Activated naive CD8-positive, alpha-beta T cell (primary cell): ENCODE data around the gene OSBPL6.

Source experiments
- H3K27ac Mint-ChIP-seq: one replicate; pipeline ENCODE4 v1.8.0; 2021; ENCODE audit warnings: mixed read lengths
- H3K27me3 Mint-ChIP-seq: one replicate; pipeline ENCODE4 v1.8.0; 2021; ENCODE audit warnings: mixed read lengths
- H3K36me3 Mint-ChIP-seq: one replicate; pipeline ENCODE4 v1.8.0; 2021; ENCODE audit warnings: mixed read lengths
- H3K4me1 Mint-ChIP-seq: one replicate; pipeline ENCODE4 v1.8.0; 2021; ENCODE audit warnings: low read depth, mixed read lengths
- H3K4me3 Mint-ChIP-seq: one replicate; pipeline ENCODE4 v1.8.0; 2021; ENCODE audit warnings: mild to moderate bottlenecking, mixed read lengths
- H3K9me3 Mint-ChIP-seq: one replicate; pipeline ENCODE4 v1.8.0; 2021; ENCODE audit warnings: low read depth, mixed read lengths

OSBPL6 gene

DNA sequence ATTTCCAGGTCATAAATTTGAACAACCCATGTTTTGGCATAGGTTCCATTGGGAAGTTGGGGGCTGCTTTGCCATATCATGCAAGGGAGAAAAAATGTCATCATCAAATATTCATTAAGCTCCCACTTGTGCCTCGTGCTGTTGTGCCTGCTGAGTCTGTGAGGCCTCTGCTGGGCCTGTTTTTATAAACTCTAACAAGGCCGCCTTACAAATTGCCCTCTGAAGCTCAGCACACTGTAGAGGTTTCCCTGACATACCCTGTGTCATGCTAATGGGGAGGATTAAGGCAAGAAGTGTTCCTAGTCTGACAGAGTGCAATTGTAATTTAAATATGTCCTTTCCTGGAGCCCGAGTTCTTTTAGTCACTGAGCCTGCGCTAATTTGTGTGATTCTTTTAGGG is 17.6 kb downstream of the OSBPL6 start:
- peaks cover 38% of the 10 kb centered on the region for H3K27me3 Mint-ChIP-seq

DNA sequence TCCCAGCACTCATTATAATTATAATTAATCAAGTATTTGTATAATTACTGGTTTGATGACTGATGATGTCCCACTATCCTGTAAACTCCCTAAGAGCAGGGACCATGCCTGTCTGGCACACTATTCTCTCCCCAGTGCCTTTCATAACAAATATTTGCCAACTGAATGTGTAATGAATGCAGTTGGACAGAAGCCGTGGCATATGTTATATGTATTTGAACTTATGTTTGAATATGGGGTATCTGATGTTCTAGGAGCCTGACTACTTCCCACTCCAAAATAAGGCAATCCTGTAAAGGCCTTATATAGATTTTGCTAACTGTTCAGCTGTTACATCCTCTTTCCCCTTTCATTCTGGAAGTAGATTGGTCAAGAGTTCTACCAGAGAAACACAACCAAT is 19.7 kb downstream of the OSBPL6 start:
- H3K4me3 Mint-ChIP-seq: no peak overlapping the region
- H3K27me3 Mint-ChIP-seq: peaks cover 41% of the 10 kb centered on the region
- H3K9me3 Mint-ChIP-seq: no peaks in the 10 kb centered on the region
- no peak overlapping the region for H3K27ac Mint-ChIP-seq
- no peaks in the 10 kb centered on the region for H3K36me3 Mint-ChIP-seq
- H3K4me1 Mint-ChIP-seq: no peaks in the 10 kb centered on the region

More for the DNA sequence above, 17.6 kb downstream of the OSBPL6 start:
- no peaks in the 10 kb centered on the region for H3K9me3 Mint-ChIP-seq
- H3K36me3 Mint-ChIP-seq: no peaks in the 10 kb centered on the region
- H3K27ac Mint-ChIP-seq: no peak overlapping the region
- H3K4me3 Mint-ChIP-seq: no peak overlapping the region
- H3K4me1 Mint-ChIP-seq: no peaks in the 10 kb centered on the region

DNA sequence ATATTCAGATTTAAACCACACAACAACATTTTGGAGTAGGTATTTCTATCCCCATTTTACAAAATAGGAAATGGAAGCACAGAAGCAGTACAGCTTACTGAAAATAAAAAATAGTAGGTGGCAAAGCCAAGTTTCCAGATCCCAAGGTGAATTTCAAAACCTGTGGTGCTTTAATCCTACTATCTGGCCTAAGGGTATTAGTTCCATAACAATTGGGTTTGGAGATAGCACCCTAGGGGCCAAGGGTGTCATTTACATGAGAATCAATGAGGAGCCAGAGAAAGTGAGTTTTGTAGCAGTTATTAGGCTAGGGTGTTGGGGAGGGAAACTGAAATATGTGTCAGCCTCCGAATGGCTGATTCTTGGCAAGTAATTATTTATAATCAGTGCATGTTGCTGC is 24.9 kb downstream of the OSBPL6 start:
- H3K9me3 Mint-ChIP-seq: no peaks in the 10 kb centered on the region
- H3K4me3 Mint-ChIP-seq: no peak overlapping the region
- H3K27me3 Mint-ChIP-seq: peaks cover 38% of the 10 kb centered on the region
- H3K27ac Mint-ChIP-seq: no peak overlapping the region
- H3K36me3 Mint-ChIP-seq: no peaks in the 10 kb centered on the region
- no peaks in the 10 kb centered on the region for H3K4me1 Mint-ChIP-seq

DNA sequence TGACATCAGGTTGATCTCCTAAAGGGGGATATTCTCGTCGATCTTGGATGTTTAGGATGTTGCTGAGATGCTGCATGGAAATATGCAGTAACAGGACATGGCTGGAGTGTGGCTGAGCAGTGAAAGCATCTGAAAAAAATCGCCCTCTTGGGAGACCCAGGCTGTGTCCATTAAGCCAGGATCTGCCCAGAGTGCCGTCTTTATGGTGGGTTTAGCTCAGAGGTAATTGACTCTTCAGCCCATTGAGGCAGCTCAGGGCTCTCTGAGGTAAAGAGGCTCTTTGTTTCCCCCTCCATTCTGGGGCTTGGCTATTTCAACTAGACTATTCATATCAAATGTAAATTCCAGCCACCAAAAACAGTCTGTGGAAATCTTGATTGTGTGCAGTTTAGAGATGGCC is 26.5 kb downstream of the OSBPL6 start:
- Mint-ChIP-seq H3K36me3 (no peaks in the 10 kb centered on the region), H3K27me3 (peaks cover 37% of the 10 kb centered on the region), H3K4me1 (no peaks in the 10 kb centered on the region), H3K27ac (no peak overlapping the region), H3K4me3 (no peak overlapping the region), H3K9me3 (no peaks in the 10 kb centered on the region)

DNA sequence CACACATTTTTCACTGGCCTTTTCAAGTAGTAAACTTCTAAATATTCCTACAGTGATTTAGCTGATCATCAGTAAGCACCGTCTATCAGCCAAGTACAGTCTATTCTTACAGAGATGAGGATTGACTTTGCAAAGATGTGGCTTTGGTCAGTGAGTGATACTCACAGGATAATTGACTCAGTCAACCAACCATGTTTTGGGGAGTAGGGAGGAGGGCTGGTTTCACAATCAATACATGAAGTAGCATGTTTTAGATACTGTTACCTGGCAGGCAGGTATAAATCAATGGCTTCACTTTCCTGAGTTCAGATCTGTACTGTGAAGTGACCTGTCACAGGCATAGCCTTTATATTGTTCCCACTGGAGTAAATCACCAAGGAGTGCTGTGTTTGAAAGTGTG is 27.2 kb downstream of the OSBPL6 start:
- H3K4me1 Mint-ChIP-seq: no peaks in the 10 kb centered on the region
- H3K9me3 Mint-ChIP-seq: no peaks in the 10 kb centered on the region
- peaks cover 31% of the 10 kb centered on the region for H3K27me3 Mint-ChIP-seq
- no peaks in the 10 kb centered on the region for H3K36me3 Mint-ChIP-seq
- H3K4me3 Mint-ChIP-seq: no peak overlapping the region
- H3K27ac Mint-ChIP-seq: no peak overlapping the region

DNA sequence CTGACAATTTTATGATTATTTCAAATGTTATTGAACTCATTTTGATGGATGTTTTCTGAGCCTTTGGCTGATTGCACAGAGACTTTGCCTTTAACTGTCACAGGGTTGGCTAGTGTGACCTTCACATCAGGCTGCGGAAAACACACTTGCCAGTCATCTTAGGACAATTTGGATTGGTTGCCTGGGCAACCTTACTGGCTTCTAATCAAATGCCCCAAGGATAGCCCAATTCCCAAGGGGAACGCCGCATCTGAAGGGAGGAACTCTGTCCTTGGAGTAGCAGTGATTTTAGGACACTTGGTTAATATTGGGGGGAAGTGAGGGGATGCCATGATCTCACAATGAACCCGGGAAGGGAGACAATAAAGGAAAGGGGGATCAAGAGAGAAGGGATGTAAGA is 29.5 kb downstream of the OSBPL6 start:
- Mint-ChIP-seq H3K36me3 (no peaks in the 10 kb centered on the region), H3K4me3 (no peak overlapping the region), H3K27ac (no peak overlapping the region), H3K9me3 (no peaks in the 10 kb centered on the region), H3K27me3 (peaks cover 22% of the 10 kb centered on the region), H3K4me1 (no peaks in the 10 kb centered on the region)

DNA sequence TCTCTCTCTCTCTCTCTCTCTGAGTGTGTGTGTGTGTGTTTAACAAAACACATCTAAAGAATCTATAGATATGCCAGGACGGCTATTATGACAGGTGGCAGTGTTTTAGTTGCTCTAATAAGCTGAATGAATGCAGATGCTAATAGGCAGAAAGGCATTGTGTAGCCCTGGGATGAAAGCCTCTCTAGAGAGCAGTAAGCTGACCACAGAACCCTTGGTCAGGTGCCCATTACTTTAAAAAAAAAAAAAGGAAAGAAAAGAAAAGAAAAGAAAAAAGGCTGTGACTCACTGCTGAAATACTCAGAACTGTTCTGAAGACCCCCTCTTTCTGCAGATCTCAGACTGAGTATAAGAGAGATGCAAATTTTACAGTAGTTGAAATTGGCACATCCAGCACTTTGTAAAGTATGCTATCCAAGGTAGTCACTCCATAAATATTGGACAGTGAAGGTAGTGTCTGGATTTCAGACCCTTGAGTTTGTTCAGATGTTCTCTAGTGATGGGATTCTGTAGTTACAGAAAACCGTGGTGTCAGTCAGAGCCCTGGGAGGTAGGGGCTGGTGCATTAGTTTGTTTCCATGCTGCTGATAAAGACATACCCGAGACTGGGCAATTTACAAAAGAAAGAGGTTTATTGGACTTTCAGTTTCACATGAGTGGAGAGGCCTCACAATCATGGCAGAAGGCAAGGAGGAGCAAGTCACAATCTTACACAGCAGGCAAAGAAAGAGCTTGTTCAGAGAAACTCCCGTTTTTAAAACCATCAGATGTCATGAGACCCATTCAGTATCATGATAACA is 30.9 kb downstream of the OSBPL6 start:
- Mint-ChIP-seq H3K36me3 (no peaks in the 10 kb centered on the region), H3K27ac (no peak overlapping the region), H3K9me3 (no peaks in the 10 kb centered on the region), H3K27me3 (peaks cover 20% of the 10 kb centered on the region), H3K4me3 (no peak overlapping the region), H3K4me1 (no peaks in the 10 kb centered on the region)

DNA sequence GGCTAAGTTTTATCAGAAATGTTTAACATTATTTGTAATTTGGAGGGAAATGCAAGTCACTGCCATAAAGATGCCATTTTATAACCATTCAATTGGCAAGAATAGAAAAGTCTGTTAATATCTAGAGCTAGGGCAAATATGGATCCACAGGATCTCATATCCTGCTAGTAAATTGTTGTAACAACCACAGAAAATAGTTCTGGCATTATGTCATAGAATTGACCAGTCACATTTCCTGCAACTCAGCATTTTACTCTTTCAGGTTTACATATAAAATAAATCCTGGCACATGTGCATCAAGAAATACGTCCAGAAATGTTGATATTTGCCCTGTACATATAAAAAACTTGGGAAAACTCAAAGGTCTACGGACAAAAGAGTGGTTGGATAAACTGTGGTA is 32.9 kb downstream of the OSBPL6 start:
- peaks cover 10% of the 10 kb centered on the region for H3K27me3 Mint-ChIP-seq
- H3K9me3 Mint-ChIP-seq: no peaks in the 10 kb centered on the region
- no peak overlapping the region for H3K27ac Mint-ChIP-seq

DNA sequence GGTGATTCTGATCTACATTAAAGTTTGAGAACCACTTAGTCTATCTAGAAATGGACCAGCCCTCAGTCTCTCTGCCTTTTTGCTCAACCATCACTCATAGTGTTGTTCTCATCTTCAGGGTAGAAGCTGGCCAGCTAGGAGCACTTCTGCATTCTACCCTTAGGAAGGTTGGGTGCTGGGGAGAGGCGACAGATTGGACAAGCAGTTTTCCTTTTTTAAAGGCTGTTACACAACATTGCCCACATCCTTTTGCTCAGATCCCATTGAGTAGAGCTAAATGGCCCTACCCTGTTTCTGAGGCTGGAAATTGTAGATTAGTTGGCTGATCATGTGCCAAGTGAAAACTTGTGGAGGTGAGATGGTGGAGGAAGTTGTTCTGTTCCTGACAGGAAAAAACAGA is 35.6 kb downstream of the OSBPL6 start:
- H3K36me3 Mint-ChIP-seq: no peaks in the 10 kb centered on the region
- H3K27ac Mint-ChIP-seq: no peak overlapping the region
- H3K4me3 Mint-ChIP-seq: no peak overlapping the region
- no peaks in the 10 kb centered on the region for H3K9me3 Mint-ChIP-seq
- H3K4me1 Mint-ChIP-seq: no peaks in the 10 kb centered on the region
- H3K27me3 Mint-ChIP-seq: peaks cover 5% of the 10 kb centered on the region

More for the DNA sequence above, 32.9 kb downstream of the OSBPL6 start:
- no peaks in the 10 kb centered on the region for H3K4me1 Mint-ChIP-seq
- H3K36me3 Mint-ChIP-seq: no peaks in the 10 kb centered on the region
- H3K4me3 Mint-ChIP-seq: no peak overlapping the region

DNA sequence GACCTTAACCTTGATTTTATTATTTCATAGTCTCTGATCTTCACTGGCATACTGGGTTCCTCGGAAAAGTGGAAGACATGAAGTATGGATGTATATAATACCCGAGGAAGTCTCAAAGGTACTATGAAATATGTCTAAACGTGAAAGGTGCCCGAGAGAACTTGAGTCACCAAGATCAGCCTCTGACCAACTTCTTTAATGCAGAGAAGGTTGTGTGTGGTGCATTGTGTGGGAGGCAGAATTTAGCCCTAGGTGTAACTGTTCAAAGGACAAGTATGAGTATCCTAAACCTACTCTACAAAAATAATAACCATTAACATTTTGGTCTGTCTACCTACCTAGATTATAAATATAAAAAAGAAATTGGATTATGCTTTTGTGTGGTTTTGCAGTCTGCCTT is 36.1 kb downstream of the OSBPL6 start:
- no peak overlapping the region for H3K4me3 Mint-ChIP-seq
- H3K27ac Mint-ChIP-seq: no peak overlapping the region
- no peaks in the 10 kb centered on the region for H3K9me3 Mint-ChIP-seq
- peaks cover 2% of the 10 kb centered on the region for H3K27me3 Mint-ChIP-seq
- H3K36me3 Mint-ChIP-seq: no peaks in the 10 kb centered on the region
- H3K4me1 Mint-ChIP-seq: no peaks in the 10 kb centered on the region

DNA sequence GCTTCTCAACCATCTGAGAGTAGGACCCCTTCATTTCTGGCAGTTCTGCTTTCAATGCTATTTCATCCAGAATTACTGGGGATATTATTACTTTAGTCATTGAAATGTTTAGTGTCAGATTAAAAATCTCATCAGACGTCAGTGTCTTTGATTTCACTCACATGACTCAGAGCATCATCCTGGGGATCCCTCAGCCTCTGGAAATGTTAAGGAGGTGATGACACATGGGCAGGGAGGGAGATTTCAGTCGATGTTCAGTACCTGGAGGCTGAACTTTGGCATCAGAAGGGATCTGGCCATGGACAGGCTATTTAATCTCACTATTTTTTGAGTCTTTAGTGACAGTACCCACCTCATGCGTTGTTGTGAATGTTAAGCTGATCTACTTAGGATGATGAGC is 39.1 kb downstream of the OSBPL6 start:
- Mint-ChIP-seq H3K9me3 (no peaks in the 10 kb centered on the region), H3K27ac (no peak overlapping the region), H3K36me3 (no peaks in the 10 kb centered on the region), H3K4me1 (no peaks in the 10 kb centered on the region), H3K4me3 (no peak overlapping the region), H3K27me3 (peaks cover 3% of the 10 kb centered on the region)

DNA sequence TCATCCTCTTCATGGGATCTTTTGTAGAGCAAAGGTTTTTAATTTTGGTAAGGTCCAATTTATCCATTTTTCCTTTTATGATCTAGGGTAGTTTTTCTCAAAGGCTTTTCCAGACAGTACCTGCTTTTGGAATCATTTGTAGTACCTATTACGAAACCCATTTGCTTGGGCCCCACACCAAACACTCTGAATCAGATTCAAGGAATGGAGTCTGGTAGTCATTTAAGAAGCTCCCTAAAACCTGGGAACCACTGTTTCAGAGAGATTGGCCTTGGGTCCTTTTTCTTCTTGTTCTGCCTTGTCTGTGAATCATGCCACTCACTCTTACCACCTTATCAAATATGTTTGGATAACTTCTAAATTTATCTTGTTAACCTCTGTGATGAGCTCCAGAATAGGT is 40.3 kb downstream of the OSBPL6 start:
- no peaks in the 10 kb centered on the region for H3K36me3 Mint-ChIP-seq
- no peaks in the 10 kb centered on the region for H3K9me3 Mint-ChIP-seq
- H3K4me1 Mint-ChIP-seq: no peaks in the 10 kb centered on the region

DNA sequence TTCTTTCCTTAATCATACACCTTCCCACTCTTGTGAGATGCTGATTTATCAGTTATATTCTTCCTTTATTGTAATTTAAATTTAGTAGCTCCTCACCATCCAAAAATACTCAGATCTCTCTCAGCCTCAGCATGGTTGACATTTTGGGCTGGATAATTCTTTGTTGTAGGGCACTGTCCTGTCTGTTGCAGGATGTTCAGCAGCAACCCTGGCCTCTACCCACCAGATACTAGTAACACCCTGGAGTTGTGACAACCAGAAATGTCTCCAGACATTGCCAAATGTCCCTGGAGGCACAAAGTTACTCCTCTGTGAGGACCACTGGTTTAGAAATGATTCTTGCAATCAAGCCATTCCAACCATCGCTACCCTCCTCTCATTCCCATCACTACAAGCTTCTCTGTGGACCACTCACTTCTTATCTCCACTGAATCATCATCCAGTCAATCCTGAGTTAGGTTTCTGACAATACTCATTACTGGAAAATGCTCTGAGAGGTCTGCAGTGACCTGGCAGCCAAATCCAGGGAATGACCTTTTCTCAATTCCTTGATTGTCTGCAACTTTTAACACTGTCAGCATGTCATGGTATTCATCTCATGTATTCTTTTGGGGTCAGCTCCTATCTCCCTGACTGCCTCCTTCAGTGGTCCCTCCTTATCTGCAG is 43.3 kb downstream of the OSBPL6 start:
- H3K9me3 Mint-ChIP-seq: no peaks in the 10 kb centered on the region
- no peaks in the 10 kb centered on the region for H3K4me1 Mint-ChIP-seq
- H3K27ac Mint-ChIP-seq: no peak overlapping the region
- no peaks in the 10 kb centered on the region for H3K36me3 Mint-ChIP-seq
- H3K4me3 Mint-ChIP-seq: no peak overlapping the region
- peaks cover 5% of the 10 kb centered on the region for H3K27me3 Mint-ChIP-seq

More for the DNA sequence above, 40.3 kb downstream of the OSBPL6 start:
- Mint-ChIP-seq H3K27me3 (peaks cover 3% of the 10 kb centered on the region), H3K27ac (no peak overlapping the region), H3K4me3 (no peak overlapping the region)

DNA sequence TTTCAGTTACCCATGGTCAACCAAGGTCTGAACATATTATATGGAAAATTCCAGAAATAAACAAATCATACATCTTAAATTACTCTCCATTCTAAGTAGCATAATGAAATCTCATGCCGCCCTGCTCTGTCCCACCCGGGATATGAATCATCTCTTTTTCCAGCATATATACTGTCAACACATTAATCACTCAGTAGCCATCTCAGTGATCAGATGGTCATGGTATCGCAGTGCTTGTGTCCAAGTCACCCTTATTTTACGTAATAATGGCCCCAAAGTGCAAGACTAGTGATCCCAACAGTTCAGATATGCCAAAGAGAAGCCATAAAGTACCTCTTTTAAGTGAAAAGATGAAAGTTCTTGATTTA is 43.8 kb downstream of the OSBPL6 start:
- H3K9me3 Mint-ChIP-seq: no peaks in the 10 kb centered on the region
- no peaks in the 10 kb centered on the region for H3K4me1 Mint-ChIP-seq
- H3K27me3 Mint-ChIP-seq: peaks cover 5% of the 10 kb centered on the region
- H3K36me3 Mint-ChIP-seq: no peaks in the 10 kb centered on the region
- no peak overlapping the region for H3K27ac Mint-ChIP-seq
- no peak overlapping the region for H3K4me3 Mint-ChIP-seq

DNA sequence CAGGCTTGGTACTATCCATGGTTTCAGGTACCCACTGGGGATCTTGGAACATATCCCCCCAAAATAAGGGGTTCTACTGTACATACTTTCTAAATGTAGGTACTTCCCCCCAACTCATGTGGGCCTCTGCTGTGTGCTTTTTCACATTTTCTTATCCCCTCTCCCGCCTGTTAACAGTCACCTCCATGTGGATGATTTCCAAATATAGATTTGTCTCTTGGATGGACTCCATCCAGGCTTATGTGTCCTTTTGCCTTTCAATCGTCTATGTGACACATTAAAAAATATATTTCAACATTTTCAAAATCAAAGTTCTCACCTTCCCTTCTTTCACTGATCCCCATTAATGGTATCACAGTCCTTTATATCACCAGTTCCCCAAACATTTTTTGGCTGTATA is 44.4 kb downstream of the OSBPL6 start:
- Mint-ChIP-seq H3K36me3 (no peaks in the 10 kb centered on the region), H3K9me3 (no peaks in the 10 kb centered on the region), H3K27ac (no peak overlapping the region), H3K27me3 (peaks cover 5% of the 10 kb centered on the region), H3K4me3 (no peak overlapping the region), H3K4me1 (no peaks in the 10 kb centered on the region)
